Measurements from ENCODE around the gene GJB4.

The GJB4 gene

DNA sequence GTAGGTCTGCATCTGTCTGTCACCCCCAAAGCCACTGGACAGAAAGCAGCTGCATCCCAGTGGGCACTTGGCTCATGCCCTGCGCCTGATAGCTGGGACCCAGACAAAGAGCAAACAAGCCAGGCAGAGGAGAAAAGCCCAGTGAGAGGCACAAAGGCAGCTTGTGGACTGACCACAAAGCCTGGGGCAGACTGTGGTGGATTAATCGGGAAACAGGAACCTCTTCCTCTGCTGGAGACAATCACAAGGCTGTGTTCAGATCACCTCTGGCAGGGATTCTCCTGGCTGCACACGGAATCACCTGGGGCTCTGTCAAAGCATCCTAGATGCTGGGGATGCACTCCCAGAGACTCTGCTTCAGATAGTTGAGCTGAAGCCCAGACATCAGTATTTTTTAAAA lies 19.9 kb upstream of the GJB4 start:
- TF ChIP-seq, protein P1, sequence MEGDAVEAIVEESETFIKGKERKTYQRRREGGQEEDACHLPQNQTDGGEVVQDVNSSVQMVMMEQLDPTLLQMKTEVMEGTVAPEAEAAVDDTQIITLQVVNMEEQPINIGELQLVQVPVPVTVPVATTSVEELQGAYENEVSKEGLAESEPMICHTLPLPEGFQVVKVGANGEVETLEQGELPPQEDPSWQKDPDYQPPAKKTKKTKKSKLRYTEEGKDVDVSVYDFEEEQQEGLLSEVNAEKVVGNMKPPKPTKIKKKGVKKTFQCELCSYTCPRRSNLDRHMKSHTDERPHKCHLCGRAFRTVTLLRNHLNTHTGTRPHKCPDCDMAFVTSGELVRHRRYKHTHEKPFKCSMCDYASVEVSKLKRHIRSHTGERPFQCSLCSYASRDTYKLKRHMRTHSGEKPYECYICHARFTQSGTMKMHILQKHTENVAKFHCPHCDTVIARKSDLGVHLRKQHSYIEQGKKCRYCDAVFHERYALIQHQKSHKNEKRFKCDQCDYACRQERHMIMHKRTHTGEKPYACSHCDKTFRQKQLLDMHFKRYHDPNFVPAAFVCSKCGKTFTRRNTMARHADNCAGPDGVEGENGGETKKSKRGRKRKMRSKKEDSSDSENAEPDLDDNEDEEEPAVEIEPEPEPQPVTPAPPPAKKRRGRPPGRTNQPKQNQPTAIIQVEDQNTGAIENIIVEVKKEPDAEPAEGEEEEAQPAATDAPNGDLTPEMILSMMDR (IDR thresholded peaks at IDR 0.05; ENCODE audit: extremely low read depth, insufficient read depth, missing control alignments): no peak
- in situ Hi-C loops (cut with MboI; ENCODE audit: low pct_unique_long_range_greater_than_20kb, low sequenced_read_pairs, unreplicated experiment): no loop called here
- DNase-seq (ENCODE audit: low spot score): no peak

- in situ Hi-C loops (cut with MboI; ENCODE audit: low pct_unique_long_range_greater_than_20kb, low sequenced_read_pairs, unreplicated experiment): no loop called here
- TF ChIP-seq, protein P1 (IDR thresholded peaks at IDR 0.05; ENCODE audit: extremely low read depth, insufficient read depth, missing control alignments): no peak
- no peak for DNase-seq (ENCODE audit: low spot score)
Measured at GRCh38 chr1:34740161-34740868, 19.2 kb upstream of the GJB4 start.

GRCh38 chr1:34742667-34743270 lies 16.8 kb upstream of the GJB4 start:
- TF ChIP-seq, protein P1 (IDR thresholded peaks at IDR 0.05; ENCODE audit: extremely low read depth, insufficient read depth, missing control alignments): peak; percentile 99

GRCh38 chr1:34743775-34744174 lies 15.8 kb upstream of the GJB4 start:
- DNase-seq (ENCODE audit: low spot score): no peak
- TF ChIP-seq, protein P1 (IDR thresholded peaks at IDR 0.05; ENCODE audit: extremely low read depth, insufficient read depth, missing control alignments): no peak
- in situ Hi-C loops (cut with MboI; ENCODE audit: low pct_unique_long_range_greater_than_20kb, low sequenced_read_pairs, unreplicated experiment): no loop called here

More at GRCh38 chr1:34742667-34743270, 16.8 kb upstream of the GJB4 start:
- in situ Hi-C loops (cut with MboI; ENCODE audit: low pct_unique_long_range_greater_than_20kb, low sequenced_read_pairs, unreplicated experiment): no loop called here
- peak; percentile 91 for DNase-seq (ENCODE audit: low spot score)

GRCh38 chr1:34744851-34745250 lies 14.7 kb upstream of the GJB4 start:
- no peak for DNase-seq (ENCODE audit: low spot score)
- in situ Hi-C loops (cut with MboI; ENCODE audit: low pct_unique_long_range_greater_than_20kb, low sequenced_read_pairs, unreplicated experiment): no loop called here
- TF ChIP-seq, protein P1 (IDR thresholded peaks at IDR 0.05; ENCODE audit: extremely low read depth, insufficient read depth, missing control alignments): no peak

- TF ChIP-seq, protein P1 (IDR thresholded peaks at IDR 0.05; ENCODE audit: extremely low read depth, insufficient read depth, missing control alignments): no peak
- no peak for DNase-seq (ENCODE audit: low spot score)
- in situ Hi-C loops (cut with MboI; ENCODE audit: low pct_unique_long_range_greater_than_20kb, low sequenced_read_pairs, unreplicated experiment): no loop called here
Measured at GRCh38 chr1:34745666-34746065, 13.9 kb upstream of the GJB4 start.
